GM21576 (cell line): ENCODE results near the gene MAGOH.
A peak's percentile ranks its signal among the peaks of the same experiment; 100 is the strongest.
"Not testable (repeated sequence)": the region's sequence is repeated elsewhere in the genome, so short reads cannot be mapped to it uniquely, and the experiment has no call there.

ENCODE experiments used
- ATAC-seq: cut with Tn5 transposase; IDR thresholded peaks from one replicate; pipeline ENCODE4 v1.9.1; 2021; ENCODE audit warnings: mild to moderate bottlenecking, moderate library complexity; ENCODE audit not compliant: unreplicated experiment

MAGOH gene

DNA sequence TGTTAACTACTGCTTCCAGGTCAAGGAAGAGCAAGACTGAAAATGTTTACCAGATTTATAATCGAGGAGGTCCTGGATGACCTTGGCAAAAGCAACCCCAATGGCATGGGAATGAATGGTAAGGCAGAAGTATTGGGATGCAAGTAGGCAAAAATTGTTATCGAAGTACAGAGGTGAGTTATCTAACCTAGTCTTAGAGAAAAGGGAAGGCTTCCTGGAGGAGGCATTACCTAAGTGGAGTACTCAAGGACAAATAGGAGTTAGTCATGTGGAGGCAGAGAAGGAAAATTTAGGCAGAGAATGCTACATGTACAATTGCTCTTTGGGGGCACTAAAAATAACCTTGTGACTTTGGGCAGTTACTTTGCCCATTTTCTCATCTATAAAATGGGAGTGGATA is 3.5 kb upstream of the MAGOH start:
- ATAC-seq = no peak

DNA sequence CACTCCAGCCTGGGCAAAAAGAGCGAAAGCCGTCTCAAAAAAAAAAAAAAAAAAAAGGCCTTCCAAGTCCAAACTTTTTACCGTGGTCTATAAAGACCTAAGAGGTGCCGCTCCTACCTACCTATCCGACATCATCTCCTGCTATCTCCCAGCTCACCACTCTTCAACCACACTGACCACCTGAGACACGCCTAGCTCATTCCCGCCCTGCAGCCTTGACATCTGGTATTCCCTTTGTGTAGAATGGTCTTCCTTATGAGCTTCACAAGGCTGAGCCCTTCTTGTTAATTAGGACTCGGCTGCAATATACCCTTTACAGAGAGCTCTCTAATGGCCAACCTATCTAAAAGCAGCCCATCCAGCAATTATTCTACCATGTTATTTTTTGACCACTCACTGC is 680 bp downstream of the MAGOH start:
- ATAC-seq = no peak

DNA sequence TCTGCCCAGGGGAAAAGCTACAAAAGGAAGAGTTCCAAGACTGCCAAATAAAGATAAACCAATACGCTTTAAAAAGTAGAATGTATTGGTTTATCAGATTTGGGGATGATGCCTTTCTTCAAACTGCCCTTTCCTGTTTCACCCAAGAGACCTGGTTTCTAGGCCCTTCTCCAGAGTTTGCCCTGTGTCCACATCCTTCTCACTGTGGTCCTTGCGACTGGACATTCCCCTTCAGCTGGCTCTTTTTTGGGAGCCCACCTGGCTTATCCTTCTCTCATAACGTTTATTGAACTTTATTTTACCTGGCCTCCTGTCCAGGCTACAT is 17.4 kb downstream of the MAGOH start:
- no peak for ATAC-seq

DNA sequence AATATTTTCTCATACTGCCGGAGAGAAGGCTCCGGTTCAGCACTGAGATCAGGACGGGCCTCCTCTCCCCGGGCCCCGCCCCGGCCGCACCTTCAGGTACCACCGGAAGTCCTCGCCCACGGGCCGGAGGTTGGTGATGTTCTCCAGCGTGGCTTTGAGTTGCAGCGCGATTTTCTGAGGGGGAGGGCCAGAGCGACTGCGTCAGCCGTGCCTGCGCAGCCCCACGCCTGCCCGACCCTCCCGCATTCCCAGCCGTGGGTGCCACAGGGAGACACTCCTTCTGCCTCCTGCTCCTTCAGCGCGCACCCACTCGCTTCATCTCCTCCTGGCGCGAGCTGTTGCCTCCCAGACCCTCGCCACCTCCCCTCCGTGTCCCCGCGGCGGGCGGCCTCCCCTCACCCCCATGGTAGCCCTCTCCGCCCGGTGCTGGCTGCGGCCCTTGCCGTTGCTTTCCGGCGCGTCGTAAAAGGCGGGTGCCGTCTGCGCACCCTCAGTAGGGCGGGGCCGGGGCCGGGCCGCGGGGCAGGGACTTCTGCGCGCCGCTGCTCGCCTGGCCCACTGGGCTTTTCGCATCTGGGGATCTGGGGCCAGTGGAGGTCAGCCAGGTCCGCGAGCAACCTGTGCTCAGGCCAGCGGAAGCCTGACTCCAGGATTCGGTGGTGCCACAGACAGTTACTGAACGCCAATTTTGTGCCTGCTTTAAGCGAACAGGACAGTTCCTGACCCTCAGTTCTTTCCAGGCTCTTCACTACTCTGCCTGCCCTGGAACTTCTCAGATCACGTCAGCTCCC is 18.0 kb downstream of the MAGOH start, which contains the start of gene CZIB:
CZIB (minus strand) TSS at position 464 of the 791 bp plus-strand sequence; CDS start at position 405, 59 bp downstream.
- ATAC-seq = peak; percentile 83

DNA sequence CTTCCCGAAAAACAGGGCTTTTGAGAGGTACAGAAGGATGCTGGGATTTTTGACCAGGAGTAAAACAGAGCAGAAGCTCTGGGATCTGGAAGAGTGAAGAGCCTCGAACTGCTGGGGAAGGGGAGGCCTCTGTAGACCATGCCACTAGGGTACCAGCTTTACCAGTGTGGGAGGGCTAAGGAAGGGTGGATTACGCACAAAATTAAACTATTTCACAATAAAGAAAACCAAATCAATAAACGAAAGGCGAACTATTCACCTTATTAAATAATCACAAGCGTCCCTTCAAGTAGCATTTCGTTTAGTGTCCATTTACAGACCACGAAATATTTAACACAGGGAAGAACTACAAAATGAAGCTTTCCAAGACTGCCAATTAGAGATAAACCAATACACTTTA is 18.6 kb downstream of the MAGOH start:
- ATAC-seq = no peak

DNA sequence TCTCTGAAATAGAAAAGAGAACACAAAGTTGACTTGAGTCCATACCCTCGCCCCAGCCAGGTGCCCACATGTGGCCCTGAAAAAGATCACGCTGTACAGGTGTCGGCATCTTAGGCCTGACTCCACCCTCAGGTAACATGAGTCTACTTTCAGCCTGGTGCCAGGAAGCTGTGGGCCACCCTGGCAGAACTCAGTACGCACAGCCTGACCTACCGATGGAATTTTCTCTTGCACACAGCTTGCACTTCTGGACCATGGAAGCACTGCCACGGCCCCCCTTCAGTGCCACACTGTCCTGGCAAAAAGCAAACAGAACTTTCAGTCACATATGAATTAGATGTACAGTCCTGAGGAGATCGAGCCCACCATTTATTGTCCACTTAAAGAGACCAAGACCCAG is 20.1 kb downstream of the MAGOH start:
- ATAC-seq = no peak

DNA sequence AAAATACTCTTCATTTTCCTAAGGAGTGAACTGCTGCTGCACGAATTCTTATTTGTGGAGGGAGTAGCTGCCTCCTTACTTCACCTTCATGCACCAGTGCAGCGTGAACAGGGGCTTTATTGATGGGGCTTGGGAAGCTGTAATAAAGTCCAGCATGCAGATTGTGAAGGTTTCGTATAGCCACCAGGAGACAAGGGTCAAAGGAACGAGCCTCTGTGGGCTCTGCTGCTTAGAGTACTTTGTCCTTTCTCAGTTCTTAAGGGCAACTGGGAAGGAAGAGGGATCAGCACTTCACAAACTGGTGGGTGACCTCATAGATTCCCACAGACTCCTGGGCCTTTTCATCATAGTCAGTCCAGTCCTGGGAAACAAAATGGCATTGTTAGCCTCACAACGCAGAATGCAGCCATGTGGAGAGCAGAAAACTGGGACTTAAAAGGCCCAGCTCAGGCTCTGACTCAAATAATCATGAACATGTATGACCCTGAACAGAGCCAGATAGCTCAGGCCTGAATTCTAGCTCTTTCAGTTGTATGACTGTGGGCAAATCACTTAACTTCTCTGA is 23.9 kb downstream of the MAGOH start:
- ATAC-seq = no peak

DNA sequence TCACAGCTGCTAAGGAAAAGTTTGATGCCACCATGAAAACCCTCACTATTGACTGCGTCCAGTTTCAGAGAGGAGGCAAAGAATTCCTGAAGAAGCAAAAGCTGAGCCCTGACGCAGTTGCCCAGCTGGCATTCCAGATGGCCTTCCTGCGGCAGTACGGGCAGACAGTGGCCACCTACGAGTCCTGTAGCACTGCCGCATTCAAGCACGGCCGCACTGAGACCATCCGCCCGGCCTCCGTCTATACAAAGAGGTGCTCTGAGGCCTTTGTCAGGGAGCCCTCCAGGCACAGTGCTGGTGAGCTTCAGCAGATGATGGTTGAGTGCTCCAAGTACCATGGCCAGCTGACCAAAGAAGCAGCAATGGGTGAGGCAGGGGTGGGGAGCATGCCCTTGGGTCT is 27.4 kb downstream of the MAGOH start:
- no peak for ATAC-seq

DNA sequence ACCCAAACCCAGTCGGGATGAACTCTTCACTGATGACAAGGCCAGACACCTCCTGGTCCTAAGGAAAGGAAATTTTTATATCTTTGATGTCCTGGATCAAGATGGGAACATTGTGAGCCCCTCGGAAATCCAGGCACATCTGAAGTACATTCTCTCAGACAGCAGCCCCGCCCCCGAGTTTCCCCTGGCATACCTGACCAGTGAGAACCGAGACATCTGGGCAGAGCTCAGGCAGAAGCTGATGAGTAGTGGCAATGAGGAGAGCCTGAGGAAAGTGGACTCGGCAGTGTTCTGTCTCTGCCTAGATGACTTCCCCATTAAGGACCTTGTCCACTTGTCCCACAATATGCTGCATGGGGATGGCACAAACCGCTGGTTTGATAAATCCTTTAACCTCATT is 28.0 kb downstream of the MAGOH start:
- ATAC-seq = no peak

DNA sequence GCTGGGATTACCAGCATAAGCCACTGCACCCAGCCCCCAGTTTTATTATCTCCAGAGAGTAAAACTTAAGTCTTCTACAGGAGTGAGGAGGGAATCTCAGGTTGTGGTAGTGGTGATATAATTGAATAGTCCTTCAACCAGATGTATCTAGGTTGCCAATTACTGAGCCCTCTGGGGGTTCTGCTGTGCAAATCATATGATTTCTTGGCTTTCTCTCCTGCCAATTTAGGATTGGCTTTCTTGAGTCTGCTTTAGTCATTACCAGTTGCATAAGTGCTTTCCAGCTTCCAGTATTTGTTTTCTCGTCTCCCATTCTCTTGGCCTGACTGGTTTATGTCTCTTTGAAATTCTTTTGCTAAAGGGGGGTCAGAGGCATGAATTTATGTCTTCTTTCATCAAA is 30.6 kb downstream of the MAGOH start:
- ATAC-seq = no peak

DNA sequence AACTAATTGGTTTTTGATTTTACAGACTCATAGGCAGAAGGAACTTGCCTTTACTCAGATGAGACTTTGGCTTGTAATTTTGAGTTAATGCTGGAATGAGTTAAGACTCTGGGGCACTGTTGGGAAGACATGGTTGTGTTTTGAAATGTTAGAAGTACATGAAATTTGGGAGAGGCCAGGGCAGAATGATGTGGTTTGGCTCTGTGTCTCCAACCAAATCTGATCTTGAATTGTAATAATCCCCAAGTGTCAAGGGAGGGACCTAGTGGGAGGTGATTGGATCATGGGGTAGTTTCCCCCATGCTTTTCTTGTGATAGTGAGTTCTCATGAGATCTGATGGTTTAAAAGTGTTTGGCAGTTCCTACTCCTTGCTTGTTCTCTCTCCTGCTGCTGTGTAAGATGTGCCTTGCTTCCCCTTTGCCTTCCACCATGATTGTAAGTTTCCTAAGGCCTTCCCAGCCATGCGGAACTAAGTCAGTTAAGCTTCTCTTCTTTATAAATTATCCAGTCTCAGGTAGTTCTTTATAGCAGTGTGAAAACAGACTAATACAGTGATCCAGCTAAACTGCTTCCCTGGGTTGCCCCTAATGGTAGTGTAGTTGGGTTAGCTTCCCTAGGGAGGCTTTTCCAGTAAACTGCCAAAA is 31.5 kb downstream of the MAGOH start:
- no peak for ATAC-seq

DNA sequence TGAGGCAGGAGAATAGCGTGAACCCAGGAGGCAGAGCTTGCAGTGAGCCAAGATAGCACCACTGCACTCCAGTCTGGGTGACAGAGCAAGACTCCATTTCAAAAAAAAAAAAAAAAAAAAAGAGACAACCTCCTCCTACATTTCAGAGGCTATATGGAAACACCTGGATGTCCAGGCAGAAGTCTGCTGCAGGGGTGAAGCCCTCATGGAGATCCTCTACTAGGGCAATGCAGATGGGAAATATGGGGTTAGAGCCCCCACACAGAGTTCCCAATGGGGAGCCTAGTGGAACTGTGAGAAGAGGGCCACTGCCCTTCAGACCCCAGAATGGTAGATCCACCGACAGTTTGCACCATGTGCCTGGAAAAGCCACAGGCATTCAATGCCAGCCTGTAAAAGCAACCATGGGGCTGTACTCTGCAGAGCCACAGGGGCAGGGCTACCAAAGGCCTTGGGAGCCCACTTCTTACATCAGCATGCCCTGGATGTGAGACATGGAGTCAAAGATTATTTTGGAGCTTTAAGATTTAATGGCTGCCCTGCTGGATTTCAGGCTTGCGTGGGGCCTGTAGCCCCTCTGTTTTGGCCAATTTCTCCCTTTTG is 32.1 kb downstream of the MAGOH start:
- not testable (repeated sequence) for ATAC-seq

DNA sequence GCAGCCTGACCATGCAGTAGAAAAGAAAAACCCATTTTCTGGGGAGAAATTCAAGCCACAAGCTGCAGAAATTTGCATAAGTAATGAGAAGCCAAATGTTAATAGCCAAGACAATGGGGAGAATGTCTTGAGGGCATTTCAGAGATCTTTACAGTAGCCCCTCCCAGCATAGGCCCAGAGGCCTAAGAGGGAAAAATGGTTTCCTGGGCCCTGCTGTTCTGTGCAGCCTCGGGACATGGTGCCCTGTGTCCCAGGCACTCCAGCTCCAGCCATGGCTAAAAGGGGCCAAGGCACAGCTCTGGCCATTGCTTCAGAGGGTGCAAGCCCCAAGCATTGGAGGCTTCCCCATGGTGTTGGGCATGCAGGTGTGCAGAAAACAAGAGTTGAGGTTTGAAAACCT is 32.8 kb downstream of the MAGOH start:
- not testable (repeated sequence) for ATAC-seq

DNA sequence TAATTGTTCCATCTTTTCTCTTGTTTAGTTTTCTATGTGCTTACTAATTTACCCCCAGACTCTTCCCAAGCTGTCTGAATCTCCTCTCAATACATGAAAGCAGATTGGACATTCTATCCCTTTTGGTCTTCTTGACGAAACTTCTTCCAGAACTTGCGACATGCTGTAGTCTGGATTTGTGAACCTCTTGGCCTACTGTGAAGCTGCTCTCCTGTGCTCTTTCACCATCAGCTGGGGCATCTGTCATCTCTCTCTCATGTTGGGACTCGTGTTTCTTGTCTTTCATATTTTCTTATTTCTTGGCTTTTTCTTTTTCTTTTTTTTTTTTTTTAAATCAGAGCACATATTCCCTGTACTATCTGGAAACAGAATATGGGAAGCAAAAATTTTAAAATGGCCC is 34.9 kb downstream of the MAGOH start:
- no peak for ATAC-seq

DNA sequence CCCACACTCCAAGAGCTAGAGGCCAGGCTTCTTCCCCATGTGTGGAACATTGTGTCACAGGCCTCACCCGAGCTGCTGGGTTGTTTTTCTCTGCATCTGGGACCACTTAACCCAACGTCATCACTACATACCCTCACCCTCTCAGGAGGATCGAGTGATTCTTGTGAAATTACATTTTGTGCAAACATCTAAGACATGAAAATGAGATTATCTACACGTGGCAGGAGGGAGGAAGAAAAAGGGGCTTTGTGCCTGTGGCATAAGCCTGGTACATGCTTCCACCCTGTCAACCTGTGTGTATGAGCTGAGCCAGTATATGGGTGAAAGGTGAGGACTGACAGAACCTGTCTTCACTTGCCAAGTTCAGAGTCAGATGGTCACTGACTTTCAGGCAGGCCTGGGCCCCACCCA is 40.1 kb downstream of the MAGOH start:
- ATAC-seq = no peak

DNA sequence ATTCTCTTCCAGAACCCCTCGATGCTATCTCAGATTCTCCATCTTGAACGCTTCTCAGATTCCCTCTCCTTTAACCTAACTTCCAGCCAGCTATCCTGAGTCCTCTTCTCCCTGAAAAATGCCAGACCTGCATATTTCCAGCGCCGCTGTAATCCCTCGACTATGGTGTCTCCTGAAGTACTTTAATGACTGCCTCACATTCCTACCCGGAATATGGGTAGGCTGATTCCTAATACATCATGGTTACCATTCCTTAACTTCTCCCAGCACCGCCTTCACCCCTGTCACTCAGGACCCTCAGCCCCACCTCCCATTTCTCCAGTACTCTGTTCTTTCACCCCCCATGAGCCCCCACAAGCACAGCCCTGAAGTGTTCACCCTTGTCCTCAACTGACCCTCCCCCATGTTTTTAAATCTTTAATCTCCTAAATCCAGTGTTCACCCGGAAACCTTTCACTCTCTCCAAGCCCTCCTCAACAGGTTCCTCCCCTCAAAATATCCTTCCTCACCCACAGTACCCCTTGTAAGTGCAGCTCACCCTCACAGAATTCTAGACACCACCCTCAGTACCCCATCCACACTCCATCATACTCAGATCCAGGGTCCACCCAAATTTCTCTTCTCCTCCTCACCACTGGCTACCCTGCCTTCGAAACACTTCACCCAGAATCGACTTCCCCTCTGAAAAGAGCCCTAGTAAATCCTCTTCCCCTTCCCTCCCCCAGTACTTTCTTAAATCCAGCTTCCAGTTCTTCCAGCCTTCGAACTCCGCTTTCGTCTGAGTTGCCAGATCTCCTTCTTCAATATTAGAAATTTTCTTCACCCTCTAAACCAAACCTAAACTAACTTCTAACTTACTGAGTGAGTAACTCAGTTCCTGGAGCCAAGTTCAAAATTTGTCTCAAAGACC is 40.8 kb downstream of the MAGOH start:
- no peak for ATAC-seq

DNA sequence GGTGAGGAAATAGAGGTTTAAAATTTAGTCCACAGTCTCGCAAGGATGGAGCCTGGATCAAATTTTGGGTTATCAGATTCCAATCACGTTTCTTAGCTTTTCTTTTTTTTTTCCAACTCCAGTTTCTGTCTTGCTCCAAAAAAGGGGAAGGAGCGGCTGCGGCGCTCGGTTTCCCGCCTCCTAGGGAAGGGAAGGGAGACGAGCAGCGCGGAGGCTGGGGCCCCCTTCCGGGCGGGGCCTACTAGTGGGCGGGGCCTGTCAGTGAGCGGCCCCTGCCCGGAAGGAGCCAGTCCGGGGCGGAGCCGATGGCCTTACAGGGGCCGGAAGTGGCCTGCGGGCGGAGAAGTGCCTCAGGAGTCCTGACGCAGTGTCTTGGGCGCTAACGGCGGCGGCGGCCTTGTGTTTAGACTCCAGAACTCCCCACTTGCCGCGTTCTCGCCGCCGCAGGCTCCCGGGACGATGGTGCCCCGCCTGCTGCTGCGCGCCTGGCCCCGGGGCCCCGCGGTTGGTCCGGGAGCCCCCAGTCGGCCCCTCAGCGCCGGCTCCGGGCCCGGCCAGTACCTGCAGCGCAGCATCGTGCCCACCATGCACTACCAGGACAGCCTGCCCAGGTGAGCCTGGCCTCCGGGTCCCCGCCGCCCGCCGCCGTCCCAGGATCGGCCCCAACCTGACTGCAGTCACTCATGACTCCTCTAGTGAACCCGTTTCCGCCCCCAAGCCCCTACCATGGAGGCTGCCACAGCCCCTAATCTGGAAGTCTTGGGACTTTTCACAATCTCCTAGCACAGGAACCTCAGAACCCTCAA is 41.6 kb downstream of the MAGOH start, which contains the start of gene CPT2:
CPT2 (plus strand) TSS at position 340 of the 806 bp plus-strand sequence; CDS start at position 460, 120 bp downstream.
- peak; percentile 99 for ATAC-seq

DNA sequence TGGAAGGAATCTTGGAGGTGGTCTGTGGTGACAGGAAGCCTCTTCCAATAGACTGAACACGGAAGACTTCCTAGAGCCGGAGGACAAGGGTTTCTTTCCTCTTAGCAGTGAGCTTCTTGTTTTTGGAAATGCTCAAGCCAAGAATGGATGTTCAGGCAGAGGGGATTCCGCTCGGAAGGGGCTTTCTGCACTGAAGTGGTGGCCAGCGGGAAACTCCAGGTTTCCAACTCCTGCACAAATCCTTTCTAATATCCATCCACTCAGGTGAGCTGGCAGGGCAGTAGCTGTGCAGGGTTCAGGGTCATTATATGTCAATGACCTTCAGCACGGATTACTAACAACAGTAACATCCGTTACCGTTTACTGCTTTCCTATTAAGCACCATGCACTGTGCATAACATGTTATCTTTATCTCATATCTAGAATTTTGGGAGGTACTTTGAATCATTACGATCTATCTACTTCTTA is 42.3 kb downstream of the MAGOH start:
- ATAC-seq = no peak

DNA sequence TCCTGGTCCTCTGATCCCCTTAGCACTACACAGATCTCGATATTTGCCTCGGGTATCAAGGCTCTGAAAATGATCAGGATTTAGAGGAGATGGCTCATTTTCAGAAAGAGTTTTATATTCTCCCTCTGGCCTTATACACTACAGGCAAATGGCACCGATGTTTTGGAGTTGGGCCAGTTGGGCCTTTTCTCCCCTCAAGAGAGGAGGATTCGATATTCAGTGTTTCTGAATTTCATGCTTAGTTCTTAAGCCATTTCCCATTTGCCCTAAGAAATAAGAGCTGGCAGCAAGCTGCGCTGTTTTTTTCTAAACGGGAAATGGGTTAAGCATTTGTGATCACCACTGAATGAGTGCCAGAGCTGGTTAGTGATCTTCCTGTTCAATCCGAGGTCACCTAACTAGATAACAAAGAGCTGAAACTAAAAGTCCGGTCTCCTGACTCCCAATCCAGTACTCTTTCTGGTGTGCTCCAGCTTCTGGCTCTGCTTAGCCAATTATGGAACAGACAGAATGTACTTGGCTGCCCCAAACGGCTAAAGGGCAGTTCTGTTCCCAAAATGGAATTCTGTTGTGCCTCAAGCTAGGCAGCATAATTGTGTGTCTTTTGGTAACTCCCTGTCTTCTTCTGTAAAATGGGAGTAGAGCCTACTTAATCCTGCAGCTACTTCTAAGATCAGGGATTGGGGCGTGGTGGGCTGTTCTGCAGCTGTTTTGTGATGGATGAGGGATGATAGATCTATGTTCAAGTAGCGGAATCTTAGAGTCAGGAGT is 42.9 kb downstream of the MAGOH start:
- no peak for ATAC-seq
